Immature natural killer cell (primary cell): Measurements from ENCODE around the gene GHR. TPM values are rescaled to one million over a fixed set of nuclear protein-coding genes. Genes with fewer than 3 reads are reported as not detected.

Experiments
- DNase-seq, 3 donors: peaks; one replicate each; pipeline ENCODE4 v3.0.0; 2022; ENCODE audit warnings: mixed read lengths in 1 of 3
- H3K27ac Mint-ChIP-seq, 6 donors: one replicate each; pipeline ENCODE4 v1.8.0; 2020; ENCODE audit warnings: mixed read lengths in 6 of 6, mild to moderate bottlenecking in 5 of 6, inconsistent platforms in 4 of 6, moderate library complexity in 3 of 6
- H3K27me3 Mint-ChIP-seq, 3 donors: one replicate each; pipeline ENCODE4 v1.8.0; 2020 to 2021; ENCODE audit warnings: low read depth in 3 of 3, mild to moderate bottlenecking in 3 of 3, mixed read lengths in 3 of 3, moderate library complexity in 3 of 3, inconsistent platforms in 1 of 3
- H3K36me3 Mint-ChIP-seq, 3 donors: one replicate each; pipeline ENCODE4 v1.8.0; 2020; ENCODE audit warnings: mixed read lengths in 3 of 3, inconsistent platforms in 2 of 3, mild to moderate bottlenecking in 2 of 3
- H3K4me1 Mint-ChIP-seq, 2 donors: one replicate each; pipeline ENCODE4 v1.8.0; 2020; ENCODE audit warnings: inconsistent platforms in 2 of 2, mild to moderate bottlenecking in 2 of 2, mixed read lengths in 2 of 2, moderate library complexity in 1 of 2
- H3K4me3 Mint-ChIP-seq, 5 donors: one replicate each; pipeline ENCODE4 v1.8.0; 2020; ENCODE audit warnings: mild to moderate bottlenecking in 5 of 5, mixed read lengths in 5 of 5, inconsistent platforms in 3 of 5, moderate library complexity in 3 of 5
- H3K9me3 Mint-ChIP-seq, 6 donors: one replicate each; pipeline ENCODE4 v1.8.0; 2020; ENCODE audit warnings: mild to moderate bottlenecking in 6 of 6, mixed read lengths in 6 of 6, inconsistent platforms in 4 of 6, moderate library complexity in 3 of 6
- polyA plus RNA-seq, 3 donors: library from polyadenylated mRNA; unstranded; fragments of 300-500 nt; fragmentation: Illumina TruSeq; gene quantifications; one replicate each; pipeline ENCODE4 v1.2.3, GENCODE V29; 2021

Gene GHR
- polyA plus RNA-seq, 3 donors from 2014 or later = not detected

DNA sequence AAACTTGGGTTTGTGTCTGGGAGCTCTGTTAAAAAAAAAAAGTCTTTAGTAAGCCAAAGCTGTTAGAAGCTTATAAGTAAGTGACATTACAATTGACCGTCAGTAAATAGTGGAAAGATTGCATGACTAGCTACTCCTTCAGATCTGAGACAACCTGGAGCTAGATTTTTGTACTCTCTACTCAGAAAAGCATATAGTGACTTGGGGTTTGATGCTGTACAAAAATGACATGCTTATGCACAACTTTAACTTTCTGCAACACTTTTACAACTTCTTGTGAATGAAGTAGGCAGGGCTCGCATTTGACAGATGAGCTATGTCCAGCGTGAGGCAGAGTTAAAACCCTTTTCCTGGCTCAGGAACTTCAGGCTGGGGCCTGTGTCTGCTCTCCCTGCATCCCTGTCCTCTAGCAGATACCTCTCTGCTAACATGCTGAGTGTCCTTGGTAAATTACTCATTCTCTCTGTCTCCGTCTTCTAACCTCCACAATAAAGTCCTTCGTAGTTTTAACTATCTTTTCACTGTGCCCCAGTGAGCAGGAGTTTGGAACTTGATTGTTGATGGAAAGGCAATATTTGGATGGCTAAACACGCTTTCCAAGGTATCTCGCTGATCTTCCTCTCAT lies 471 bp upstream of the GHR start:
- Mint-ChIP-seq H3K27me3 (peaks cover 1 to 11% (median 5%) of the 10 kb centered on the region in 3 donors), H3K4me3 (no peak overlapping the region), H3K4me1 (no peaks in the 10 kb centered on the region), H3K27ac (no peak overlapping the region), H3K36me3 (no peaks in the 10 kb centered on the region), H3K9me3 (peaks cover 0 to 5% (median 0%) of the 10 kb centered on the region in 6 donors)
- DNase-seq = no peak

DNA sequence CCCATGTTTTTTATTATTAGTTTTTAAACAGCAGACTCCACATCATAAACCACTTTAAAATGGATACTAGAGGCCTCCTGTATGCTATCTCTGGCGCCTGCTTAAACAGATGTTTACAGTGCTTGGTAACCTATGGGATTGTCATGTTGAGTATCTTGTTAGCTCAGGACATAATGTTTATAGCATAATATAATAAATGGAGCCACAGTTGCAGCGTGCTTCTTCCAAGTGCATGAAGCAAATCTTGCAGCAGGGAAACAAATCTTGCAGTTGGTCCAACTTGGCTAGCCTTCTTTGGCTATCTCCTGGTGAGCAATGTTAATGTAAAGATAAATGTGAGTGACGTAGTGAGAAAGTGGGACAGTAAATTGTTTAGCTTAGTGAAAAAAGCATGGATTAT lies 2.8 kb downstream of the GHR start:
- no peaks in the 10 kb centered on the region for H3K4me1 Mint-ChIP-seq
- no peaks in the 10 kb centered on the region for H3K36me3 Mint-ChIP-seq
- H3K4me3 Mint-ChIP-seq = no peak overlapping the region
- no peak overlapping the region for H3K27ac Mint-ChIP-seq
- no peaks in the 10 kb centered on the region for H3K9me3 Mint-ChIP-seq
- H3K27me3 Mint-ChIP-seq = peaks cover 0 to 15% (median 3%) of the 10 kb centered on the region in 3 donors
- no peak for DNase-seq

DNA sequence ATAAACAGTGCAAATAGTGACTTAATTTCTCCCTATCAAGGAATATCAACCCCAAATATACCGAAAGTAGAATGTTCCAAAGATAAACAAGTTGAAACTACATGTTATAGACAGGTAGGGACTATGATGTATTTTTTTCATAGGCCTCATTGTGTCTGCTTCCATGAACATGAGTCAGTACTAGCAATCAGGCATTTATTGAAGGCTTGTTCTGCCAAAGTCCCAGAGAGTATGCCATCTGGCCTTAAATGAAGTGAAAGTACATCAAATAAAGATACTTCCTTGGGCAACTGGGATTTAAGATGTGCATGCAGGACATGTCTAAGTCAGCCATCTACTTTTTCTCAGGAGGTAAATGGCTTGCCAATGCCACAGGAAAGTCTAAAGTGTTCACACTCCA lies 6.5 kb downstream of the GHR start:
- no peak overlapping the region for H3K4me3 Mint-ChIP-seq
- no peak for DNase-seq
- peaks cover 0 to 15% (median 2%) of the 10 kb centered on the region in 3 donors for H3K27me3 Mint-ChIP-seq
- H3K4me1 Mint-ChIP-seq = no peaks in the 10 kb centered on the region
- H3K9me3 Mint-ChIP-seq = no peaks in the 10 kb centered on the region
- H3K27ac Mint-ChIP-seq = no peak overlapping the region
- no peaks in the 10 kb centered on the region for H3K36me3 Mint-ChIP-seq

DNA sequence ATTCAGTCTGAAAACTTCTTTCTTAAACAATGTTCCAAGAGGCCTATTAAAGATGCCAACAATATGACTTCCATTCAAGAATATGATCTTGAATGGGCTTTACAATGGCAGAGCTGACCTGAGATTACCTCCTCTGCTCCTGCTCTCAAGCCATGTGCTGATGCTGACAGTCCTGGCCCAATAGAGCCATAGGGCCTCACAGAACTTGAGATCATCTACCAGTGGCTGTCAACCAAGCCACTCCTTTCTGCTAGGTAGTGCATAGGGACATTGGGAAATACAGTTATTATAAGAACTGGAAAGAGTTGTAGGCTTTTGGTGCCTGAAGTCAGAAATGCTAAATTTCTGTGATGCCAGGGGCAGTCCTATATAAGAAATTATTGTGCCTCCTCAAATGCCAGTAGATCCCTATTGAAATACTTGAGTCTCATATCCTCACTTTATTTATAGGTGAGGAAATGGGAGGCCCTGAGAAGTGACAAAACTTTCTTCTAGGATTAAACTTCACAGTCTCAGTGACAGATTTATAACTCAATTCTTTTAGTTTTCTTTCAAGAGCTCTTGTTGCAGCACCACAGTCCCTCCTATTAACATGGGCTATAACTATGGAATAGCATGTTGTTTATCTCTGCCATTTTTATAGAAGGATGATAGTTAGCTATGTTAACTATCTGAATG lies 10.9 kb downstream of the GHR start:
- Mint-ChIP-seq H3K27me3 (no peaks in the 10 kb centered on the region), H3K27ac (no peak overlapping the region), H3K4me1 (no peaks in the 10 kb centered on the region), H3K9me3 (peaks cover 0 to 1% (median 0%) of the 10 kb centered on the region in 6 donors), H3K36me3 (no peaks in the 10 kb centered on the region), H3K4me3 (no peak overlapping the region)
- DNase-seq = no peak

DNA sequence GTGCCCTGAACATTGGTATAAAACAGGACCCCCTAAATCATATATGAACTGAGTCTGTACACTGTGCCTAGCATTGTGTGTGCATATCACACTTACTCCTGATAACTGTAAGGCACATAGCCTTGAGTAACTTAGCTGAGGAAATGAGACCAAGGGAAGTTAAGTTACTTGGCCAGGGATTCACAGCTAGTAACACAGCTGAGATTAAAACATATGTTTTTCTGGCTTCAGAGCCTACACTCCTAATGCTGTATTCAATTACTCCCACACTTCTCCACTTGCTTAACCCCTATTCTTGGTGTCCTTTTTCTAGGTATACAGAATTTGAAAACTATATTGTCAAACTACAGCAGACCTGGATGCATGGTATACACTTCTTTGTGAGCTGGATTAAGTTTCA lies 12.8 kb downstream of the GHR start:
- H3K27me3 Mint-ChIP-seq = no peaks in the 10 kb centered on the region
- DNase-seq = no peak
- H3K36me3 Mint-ChIP-seq = no peaks in the 10 kb centered on the region
- H3K4me1 Mint-ChIP-seq = no peaks in the 10 kb centered on the region
- H3K4me3 Mint-ChIP-seq = no peak overlapping the region
- no peak overlapping the region for H3K27ac Mint-ChIP-seq
- peaks cover 0 to 1% (median 0%) of the 10 kb centered on the region in 6 donors for H3K9me3 Mint-ChIP-seq

DNA sequence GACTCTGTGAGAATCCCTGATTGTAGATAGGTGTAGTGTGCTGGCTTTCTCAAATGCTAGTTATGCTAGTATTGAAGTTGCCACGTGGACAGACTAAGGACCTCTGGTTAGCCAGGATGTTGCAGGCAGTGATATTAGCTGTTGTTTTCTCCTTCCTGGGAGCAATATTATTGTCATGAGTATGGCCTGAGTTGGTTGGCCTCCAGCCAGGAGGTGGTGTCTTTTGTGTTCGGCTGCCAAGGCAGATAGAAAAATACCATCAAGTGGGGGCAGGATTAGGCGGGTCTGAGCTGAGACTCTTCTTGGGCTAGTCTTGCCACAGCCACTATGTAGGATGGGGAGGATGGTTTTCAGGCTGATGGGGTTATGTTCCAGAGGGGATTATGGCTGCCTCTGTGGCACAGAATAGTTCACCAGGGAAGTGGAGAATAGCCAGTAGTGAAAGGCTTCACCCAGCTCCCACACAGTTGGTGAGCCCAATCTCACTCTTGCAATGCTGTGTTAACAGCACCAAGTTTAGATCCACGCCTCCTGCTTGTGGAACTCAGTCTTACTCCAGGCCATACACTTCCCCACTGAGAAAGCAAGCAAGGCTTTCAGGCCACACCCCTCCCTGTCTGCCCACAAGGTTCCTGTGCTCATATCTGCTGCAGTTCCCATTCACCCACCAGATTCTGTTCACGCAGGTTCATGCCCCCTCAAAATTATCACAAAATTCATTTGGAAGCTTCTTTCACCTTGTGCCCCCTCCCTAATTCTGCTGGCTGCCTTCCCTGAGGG lies 31.2 kb downstream of the GHR start:
- DNase-seq = no peak
- Mint-ChIP-seq H3K27me3 (peaks cover 2 to 4% (median 3%) of the 10 kb centered on the region in 3 donors), H3K27ac (no peak overlapping the region), H3K4me1 (no peaks in the 10 kb centered on the region), H3K4me3 (no peak overlapping the region), H3K36me3 (no peaks in the 10 kb centered on the region), H3K9me3 (peaks cover 0 to 14% (median 6%) of the 10 kb centered on the region in 6 donors)

DNA sequence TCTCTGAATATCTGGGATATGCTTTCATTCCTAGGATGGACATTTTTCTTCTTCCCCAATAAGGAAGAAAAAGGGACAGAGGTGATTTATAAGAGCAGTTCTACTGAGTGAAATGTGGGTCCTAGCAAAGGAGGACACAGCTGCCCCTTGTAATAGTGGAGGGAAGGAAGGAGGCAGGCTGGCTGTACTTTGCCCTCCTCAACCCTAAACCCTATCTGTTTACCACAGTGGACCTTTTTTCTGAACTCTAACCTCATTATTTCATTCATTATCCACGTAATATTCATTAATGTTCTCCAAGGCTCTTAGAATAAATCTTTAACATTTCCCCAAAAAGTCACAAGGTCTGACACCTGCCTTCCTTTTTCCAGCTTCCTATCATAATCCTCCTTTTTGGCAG lies 37.8 kb downstream of the GHR start:
- Mint-ChIP-seq H3K27me3 (peaks cover 0 to 8% (median 2%) of the 10 kb centered on the region in 3 donors), H3K4me3 (no peak overlapping the region), H3K36me3 (no peaks in the 10 kb centered on the region), H3K9me3 (peaks cover 0 to 8% (median 0%) of the 10 kb centered on the region in 6 donors), H3K4me1 (no peaks in the 10 kb centered on the region), H3K27ac (no peak overlapping the region)
- DNase-seq = no peak

DNA sequence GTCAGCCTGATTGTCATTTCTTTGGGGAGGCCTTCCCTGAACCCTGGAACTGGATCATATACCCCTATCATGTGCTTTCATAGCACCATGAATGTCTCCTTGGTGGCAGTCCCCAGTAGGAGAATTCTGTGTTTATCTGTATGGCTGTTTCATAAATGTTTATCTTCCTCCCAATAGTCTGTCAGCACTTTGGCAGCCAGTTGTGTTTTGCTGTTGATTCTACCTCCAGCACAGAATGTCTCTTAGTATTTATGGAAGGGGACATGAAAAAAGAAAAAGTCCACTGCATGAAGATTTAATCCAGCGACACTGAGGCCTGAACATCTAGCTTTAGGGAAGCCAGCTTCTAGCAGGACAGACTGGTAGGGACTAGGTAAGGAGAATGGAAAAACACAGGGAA lies 38.3 kb downstream of the GHR start:
- no peaks in the 10 kb centered on the region for H3K36me3 Mint-ChIP-seq
- peaks cover 0 to 8% (median 0%) of the 10 kb centered on the region in 6 donors for H3K9me3 Mint-ChIP-seq
- no peak overlapping the region for H3K27ac Mint-ChIP-seq
- peaks cover 0 to 8% (median 2%) of the 10 kb centered on the region in 3 donors for H3K27me3 Mint-ChIP-seq
- H3K4me3 Mint-ChIP-seq = no peak overlapping the region
- no peak for DNase-seq
- H3K4me1 Mint-ChIP-seq = no peaks in the 10 kb centered on the region

DNA sequence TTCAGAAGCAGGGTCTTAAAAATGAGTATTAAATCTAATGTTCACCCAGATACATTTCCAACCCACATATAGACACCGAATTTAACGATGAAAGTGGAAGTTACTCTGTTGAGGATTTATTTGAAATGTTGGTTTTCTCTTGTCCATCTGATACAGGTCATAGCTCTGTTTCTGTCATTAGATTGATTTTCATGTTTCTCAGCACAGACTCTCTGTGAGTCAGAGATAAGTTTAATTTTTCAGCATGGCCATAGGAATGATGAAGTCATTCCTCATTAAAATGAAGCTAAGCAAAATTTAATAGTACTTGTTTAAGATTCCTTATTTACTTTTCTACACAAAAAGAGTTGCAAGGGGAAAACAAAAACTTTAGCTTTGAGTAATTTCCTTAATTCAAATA lies 38.8 kb downstream of the GHR start:
- Mint-ChIP-seq H3K9me3 (peaks cover 0 to 8% (median 0%) of the 10 kb centered on the region in 6 donors), H3K4me3 (no peak overlapping the region), H3K4me1 (no peaks in the 10 kb centered on the region), H3K36me3 (no peaks in the 10 kb centered on the region), H3K27ac (no peak overlapping the region), H3K27me3 (peaks cover 0 to 8% (median 2%) of the 10 kb centered on the region in 3 donors)
- no peak for DNase-seq

DNA sequence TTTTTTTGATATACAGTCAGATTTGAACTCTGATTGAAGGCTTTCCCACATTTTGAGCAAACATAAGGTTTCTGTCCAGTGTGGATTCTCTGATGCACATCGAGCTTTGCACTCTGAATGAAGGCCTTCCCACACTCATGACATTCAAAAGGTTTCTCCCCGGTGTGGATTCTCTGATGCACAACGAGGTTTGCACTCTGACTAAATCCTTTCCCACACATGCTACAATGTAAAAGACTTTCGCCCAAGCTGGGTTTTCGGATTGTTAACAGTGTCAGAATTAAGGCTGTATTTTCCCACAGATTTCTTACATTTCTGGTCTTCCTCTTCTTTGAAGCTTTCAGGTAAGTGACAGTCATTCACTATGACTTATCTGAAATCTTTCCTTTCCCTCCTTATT lies 44.3 kb downstream of the GHR start:
- H3K27ac Mint-ChIP-seq = no peak overlapping the region

DNA sequence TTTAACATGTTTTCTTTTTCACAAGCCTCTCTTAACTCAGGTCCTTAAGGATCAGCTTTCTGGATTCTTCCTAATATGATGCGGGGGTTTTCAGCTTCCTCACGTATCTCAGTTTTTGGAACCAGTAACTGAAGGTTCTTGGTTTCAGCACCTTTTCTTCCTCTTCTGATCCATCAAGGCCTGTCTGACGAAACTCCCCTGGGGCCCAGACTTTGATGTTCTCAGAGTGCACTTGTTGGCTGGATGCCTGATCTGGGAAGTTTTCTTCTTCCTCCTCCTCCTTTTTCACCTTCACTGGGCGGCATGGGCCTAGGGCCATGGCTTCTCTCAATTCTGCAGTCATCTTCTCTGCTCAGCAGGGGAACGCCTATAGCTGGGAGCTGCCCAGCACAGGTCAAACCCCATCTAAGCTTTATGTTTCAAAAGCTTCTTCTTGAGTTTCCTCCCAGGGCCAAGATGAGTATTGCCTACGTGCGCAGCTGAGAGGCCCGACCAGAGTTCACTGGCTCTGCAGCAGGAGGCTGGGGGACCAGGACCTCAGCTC lies 44.8 kb downstream of the GHR start:
- DNase-seq = no peak
- H3K9me3 Mint-ChIP-seq = peaks cover 0 to 2% (median 0%) of the 10 kb centered on the region in 6 donors
- H3K27me3 Mint-ChIP-seq = peaks cover 0 to 7% (median 2%) of the 10 kb centered on the region in 3 donors
- H3K4me3 Mint-ChIP-seq = no peak overlapping the region
- H3K36me3 Mint-ChIP-seq = no peaks in the 10 kb centered on the region
- no peak overlapping the region for H3K27ac Mint-ChIP-seq
- H3K4me1 Mint-ChIP-seq = no peaks in the 10 kb centered on the region

More for the DNA sequence above, 44.3 kb downstream of the GHR start:
- H3K36me3 Mint-ChIP-seq = no peaks in the 10 kb centered on the region
- no peak for DNase-seq
- H3K4me1 Mint-ChIP-seq = no peaks in the 10 kb centered on the region
- peaks cover 0 to 7% (median 2%) of the 10 kb centered on the region in 3 donors for H3K27me3 Mint-ChIP-seq
- peaks cover 0 to 2% (median 0%) of the 10 kb centered on the region in 6 donors for H3K9me3 Mint-ChIP-seq
- no peak overlapping the region for H3K4me3 Mint-ChIP-seq

DNA sequence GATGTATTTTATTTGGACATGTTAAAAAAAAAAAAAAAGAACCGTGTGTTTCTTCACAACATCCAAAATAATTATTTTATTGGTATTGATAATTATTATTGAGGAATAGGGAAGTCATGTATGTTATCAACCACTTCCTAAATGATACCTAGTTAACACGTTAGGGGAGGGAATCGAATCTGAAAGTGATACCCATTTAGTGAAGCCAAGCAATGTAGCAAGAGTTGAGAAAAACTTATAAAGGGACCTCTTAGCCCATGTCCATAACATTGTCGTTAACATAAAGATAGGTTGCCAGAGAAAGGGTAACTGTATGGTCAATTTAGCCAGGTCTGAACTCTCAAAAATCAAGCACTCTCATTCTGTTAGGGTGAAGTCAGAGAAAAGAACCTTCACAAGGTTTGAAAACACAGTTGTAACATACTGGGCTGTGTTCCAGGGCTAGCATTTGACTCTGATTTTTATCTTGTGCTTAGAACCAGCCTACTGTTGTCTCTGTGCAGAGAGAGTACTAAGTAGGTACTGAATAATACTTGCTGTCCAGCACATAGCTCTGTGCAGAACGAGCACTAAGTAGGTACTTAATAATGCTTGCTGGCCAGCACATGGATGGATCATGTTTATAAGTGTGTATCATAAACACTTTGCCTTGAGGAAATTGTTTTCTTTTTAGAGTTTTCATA lies 60.4 kb downstream of the GHR start:
- H3K4me3 Mint-ChIP-seq = no peak overlapping the region
- H3K27me3 Mint-ChIP-seq = peaks cover 1 to 2% (median 2%) of the 10 kb centered on the region in 3 donors

DNA sequence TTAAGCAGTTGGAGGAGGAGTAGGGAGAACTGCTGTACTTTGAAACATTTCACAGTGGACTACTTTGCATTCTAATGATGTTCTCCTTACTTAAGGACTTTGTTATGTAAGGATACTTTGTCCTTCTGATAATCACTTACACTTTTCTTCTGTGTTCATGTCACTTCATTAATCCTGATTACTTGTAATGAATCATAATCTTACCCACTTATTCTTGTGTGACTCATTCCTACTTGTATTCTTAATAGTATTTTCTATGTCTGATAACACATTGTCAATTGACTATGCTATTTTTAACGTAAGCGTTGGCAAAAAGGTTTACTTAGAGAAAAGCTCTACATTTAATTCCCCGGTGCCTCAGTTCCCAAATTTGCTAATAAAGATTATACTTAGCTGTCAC lies 63.8 kb downstream of the GHR start:
- DNase-seq = no peak
- Mint-ChIP-seq H3K4me3 (no peak overlapping the region), H3K9me3 (peaks cover 0 to 6% (median under 1%) of the 10 kb centered on the region in 6 donors), H3K27me3 (peaks cover 0 to 5% (median 2%) of the 10 kb centered on the region in 3 donors), H3K36me3 (no peaks in the 10 kb centered on the region), H3K4me1 (no peaks in the 10 kb centered on the region), H3K27ac (no peak overlapping the region)

More for the DNA sequence above, 60.4 kb downstream of the GHR start:
- no peaks in the 10 kb centered on the region for H3K4me1 Mint-ChIP-seq
- H3K9me3 Mint-ChIP-seq = peaks cover 0 to 8% (median under 1%) of the 10 kb centered on the region in 6 donors
- no peaks in the 10 kb centered on the region for H3K36me3 Mint-ChIP-seq
- no peak overlapping the region for H3K27ac Mint-ChIP-seq
- DNase-seq = no peak
